ENCODE data around the gene GRPEL2.
A peak's percentile ranks its signal among the peaks of the same experiment; 100 is the strongest.

GRPEL2 gene

GRCh38 chr5:149375434-149375833 is 30.1 kb downstream of the GRPEL2 start:
- CTCF ChIA-PET: interaction anchor here (0.8 to 1.7 kb wide), 2 partner anchors 7 to 58 kb away, joined by 3 to 8 read pairs; no protein-coding TSS in a partner anchor
- TF ChIP-seq CTCF (conservative IDR thresholded peaks at IDR 0.05; ENCODE audit: low read depth): no peak
- DNase-seq (ENCODE audit: low spot score): no peak
- POLR2A ChIA-PET (ENCODE audit: low non-redundant PET): no interaction called here
- no peak overlapping the region for H3K27ac ChIP-seq

- TF ChIP-seq CTCF (conservative IDR thresholded peaks at IDR 0.05; ENCODE audit: low read depth): no peak
- POLR2A ChIA-PET (ENCODE audit: low non-redundant PET): no interaction called here
Observed at GRCh38 chr5:149376104-149376503, 30.8 kb downstream of the GRPEL2 start.

GRCh38 chr5:149376711-149377447 is 31.6 kb downstream of the GRPEL2 start:
- TF ChIP-seq CTCF (conservative IDR thresholded peaks at IDR 0.05; ENCODE audit: low read depth): no peak
- H3K27ac ChIP-seq: no peak overlapping the region
- DNase-seq (ENCODE audit: low spot score): no peak
- POLR2A ChIA-PET (ENCODE audit: low non-redundant PET): no interaction called here
- CTCF ChIA-PET: interaction anchor here (0.6 to 1.7 kb wide), 2 partner anchors 9 to 175 kb away, joined by 5 to 8 read pairs; no protein-coding TSS in a partner anchor

More at GRCh38 chr5:149376104-149376503, 30.8 kb downstream of the GRPEL2 start:
- CTCF ChIA-PET: interaction anchor here (1.7 kb wide), 1 partner anchor 8 kb away, joined by 8 read pairs; no protein-coding TSS in a partner anchor
- H3K27ac ChIP-seq: no peak overlapping the region
- no peak for DNase-seq (ENCODE audit: low spot score)

- H3K27ac ChIP-seq: peak overlapping the region; percentile 75
- TF ChIP-seq CTCF (conservative IDR thresholded peaks at IDR 0.05; ENCODE audit: low read depth): no peak
- no peak for DNase-seq (ENCODE audit: low spot score)
- ChIA-PET CTCF (interaction anchor here (0.6 to 0.8 kb wide), 2 partner anchors 64 to 1264 kb away, joined by 5 read pairs; no protein-coding TSS in a partner anchor), POLR2A (ENCODE audit: low non-redundant PET) (no interaction called here)
Observed at GRCh38 chr5:149378241-149378820, 33.0 kb downstream of the GRPEL2 start.

GRCh38 chr5:149379177-149379761 is 34.0 kb downstream of the GRPEL2 start, which contains the start of gene IL17B:
Gene IL17B (minus strand): TSS chr5:149379292. CDS start chr5:149379225, 67 bp downstream.
- no peak for TF ChIP-seq CTCF (conservative IDR thresholded peaks at IDR 0.05; ENCODE audit: low read depth)
- H3K27ac ChIP-seq: peak within 1 kb of the TSS; percentile 75
- ChIA-PET CTCF (interaction anchor here (0.6 to 1.0 kb wide), 3 partner anchors 54 to 190 kb away, joined by 3 to 5 read pairs (median 4); no protein-coding TSS in a partner anchor), POLR2A (ENCODE audit: low non-redundant PET) (no interaction called here)
- no peak for DNase-seq (ENCODE audit: low spot score)

- peak overlapping the region; percentile 75 for H3K27ac ChIP-seq
- DNase-seq (ENCODE audit: low spot score): no peak
- ChIA-PET POLR2A (ENCODE audit: low non-redundant PET) (no interaction called here), CTCF (interaction anchor here (0.6 to 1.0 kb wide), 2 partner anchors 55 to 189 kb away, joined by 3 to 5 read pairs; no protein-coding TSS in a partner anchor)
- TF ChIP-seq CTCF (conservative IDR thresholded peaks at IDR 0.05; ENCODE audit: low read depth): no peak
Observed at GRCh38 chr5:149379818-149380374, 34.6 kb downstream of the GRPEL2 start.

Data from RWPE1 (cell line).